HepG2 (cell line): Measurements from ENCODE around the gene TEDC1. TPM values are rescaled to one million over a fixed set of nuclear protein-coding genes. Genes with fewer than 3 reads are reported as not detected.

Source experiments
- CEBPB ChIP-seq: IDR thresholded peaks from 2 replicates; pipeline ENCODE4 v1.6.1; 2011; ENCODE audit warnings: low read depth, low read length, improper control_type of control experiment, borderline replicate concordance
- DNMT3B ChIP-seq: conservative IDR thresholded peaks from 2 replicates; pipeline ENCODE4 v1.6.1; 2016; ENCODE audit warnings: missing biosample characterization, control low read depth
- FOXJ3 ChIP-seq: sonication (generic); formaldehyde crosslinking; IDR thresholded peaks from 2 replicates; pipeline ENCODE4 v1.4.0; 2020; ENCODE audit warnings: missing genetic modification reagents, mild to moderate bottlenecking, borderline replicate concordance
- HNRNPUL1 ChIP-seq: fragments of 200-400 bp; formaldehyde crosslinking; IDR thresholded peaks from 2 replicates; pipeline ENCODE4 v1.6.1; 2017; ENCODE audit warnings: low read depth, mild to moderate bottlenecking, low read length, moderate library complexity
- MAZ ChIP-seq, 2 experiments: sonication (generic) in 1 of 2; formaldehyde crosslinking in 1 of 2; IDR thresholded peaks; 2 replicates each; pipeline versions ENCODE4 v1.5.0 to v1.6.1; 2012 to 2020; ENCODE audit warnings: low read depth in 2 of 2, mild to moderate bottlenecking in 2 of 2, borderline replicate concordance in 1 of 2, improper control_type of control experiment in 1 of 2, low read length in 1 of 2, missing genetic modification reagents in 1 of 2, moderate library complexity in 1 of 2
- MED13 ChIP-seq: sonication (generic); formaldehyde crosslinking; IDR thresholded peaks from 2 replicates; pipeline ENCODE4 v1.5.0; 2020; ENCODE audit warnings: missing genetic modification reagents
- NFYC ChIP-seq: IDR thresholded peaks from 2 replicates; pipeline ENCODE4 v1.6.1; 2016; ENCODE audit warnings: missing genetic modification reagents, missing compliant biosample characterization
- RXRB ChIP-seq: IDR thresholded peaks from 2 replicates; pipeline ENCODE4 v1.6.1; 2016; ENCODE audit warnings: borderline replicate concordance, missing genetic modification reagents, missing compliant biosample characterization
- SCMH1 ChIP-seq: sonication (generic); formaldehyde crosslinking; IDR thresholded peaks from 2 replicates; pipeline ENCODE4 v1.9.0; 2021; ENCODE audit warnings: missing genetic modification reagents, mild to moderate bottlenecking, borderline replicate concordance
- SKIL ChIP-seq: sonication (generic); formaldehyde crosslinking; IDR thresholded peaks from 2 replicates; pipeline ENCODE4 v1.8.0; 2022; ENCODE audit warnings: missing genetic modification reagents, mild to moderate bottlenecking, moderate library complexity, borderline replicate concordance
- TAF1 ChIP-seq: sonication (generic); formaldehyde crosslinking; IDR thresholded peaks from 2 replicates; pipeline ENCODE4 v1.4.0; 2020; ENCODE audit warnings: missing genetic modification reagents
- ZBTB38 ChIP-seq: sonication (generic); formaldehyde crosslinking; IDR thresholded peaks from 2 replicates; pipeline ENCODE4 v1.5.1; 2020; ENCODE audit warnings: mild to moderate bottlenecking, missing genetic modification reagents
- ZBTB7A ChIP-seq: sonication (generic); formaldehyde crosslinking; IDR thresholded peaks from 2 replicates; pipeline ENCODE4 v1.8.0; 2022; ENCODE audit warnings: mild to moderate bottlenecking, missing genetic modification reagents
- ZNF230 ChIP-seq: sonication (generic); formaldehyde crosslinking; IDR thresholded peaks from 2 replicates; pipeline ENCODE4 v1.4.0; 2020; ENCODE audit warnings: mild to moderate bottlenecking, missing genetic modification reagents
- ZNF24 ChIP-seq: fragments of 450-650 bp; IDR thresholded peaks from 2 replicates; pipeline ENCODE4 v1.6.1; 2017; ENCODE audit warnings: antibody characterized with exemption, mild to moderate bottlenecking
- ZNF326 ChIP-seq: sonication (generic); formaldehyde crosslinking; IDR thresholded peaks from 2 replicates; pipeline ENCODE4 v1.4.0; 2020; ENCODE audit warnings: missing genetic modification reagents, borderline replicate concordance
- ZNF567 ChIP-seq: sonication (generic); formaldehyde crosslinking; IDR thresholded peaks from 2 replicates; pipeline ENCODE4 v1.8.1; 2023; ENCODE audit warnings: mild to moderate bottlenecking, missing genetic modification reagents, borderline replicate concordance
- ZNF605 ChIP-seq: sonication (generic); formaldehyde crosslinking; IDR thresholded peaks from 2 replicates; pipeline ENCODE4 v1.8.0; 2022; ENCODE audit warnings: mild to moderate bottlenecking, missing genetic modification reagents
- polyA plus RNA-seq, 8 experiments: library from polyadenylated mRNA; depleted of rRNA in 3 of 8; stranded (reverse) in 7 of 8; unstranded in 1 of 8; fragments of >200 nt; fragmentation: Illumina TruSeq in 4 of 8; extraction: Trizol in 4 of 8; gene quantifications; 2 replicates each; pipeline versions ENCODE4 v1.2.1 to v1.2.3, GENCODE V29; 2011 to 2016; ENCODE audit warnings: low read depth in 4 of 8, missing spikeins in 1 of 8, mixed read lengths in 1 of 8; ENCODE audit not compliant: insufficient read depth in 1 of 8
- total RNA-seq, 5 experiments: library from RNA; depleted of rRNA; stranded (reverse); fragments of >200 nt; fragmentation: Illumina TruSeq; extraction: Trizol; gene quantifications; 2 replicates each; pipeline ENCODE4 v1.2.3, GENCODE V29; 2016; ENCODE audit warnings: low read depth in 1 of 5
- TF ChIP-seq, protein P1 (sequence below): sonication (generic); formaldehyde crosslinking; IDR thresholded peaks from 2 replicates; pipeline ENCODE4 v1.4.0; 2020; ENCODE audit warnings: missing genetic modification reagents, borderline replicate concordance
- TF ChIP-seq, protein P2 (sequence below): sonication (generic); formaldehyde crosslinking; IDR thresholded peaks from 2 replicates; pipeline ENCODE4 v1.5.1; 2020; ENCODE audit warnings: missing genetic modification reagents, mild to moderate bottlenecking, borderline replicate concordance

The TEDC1 gene
- total and polyA plus RNA-seq, 2 of the 13 experiments (the other 11 are each of a cell fraction or from before 2014, with no cell fraction given), result 5.7 to 27.4 TPM

DNA sequence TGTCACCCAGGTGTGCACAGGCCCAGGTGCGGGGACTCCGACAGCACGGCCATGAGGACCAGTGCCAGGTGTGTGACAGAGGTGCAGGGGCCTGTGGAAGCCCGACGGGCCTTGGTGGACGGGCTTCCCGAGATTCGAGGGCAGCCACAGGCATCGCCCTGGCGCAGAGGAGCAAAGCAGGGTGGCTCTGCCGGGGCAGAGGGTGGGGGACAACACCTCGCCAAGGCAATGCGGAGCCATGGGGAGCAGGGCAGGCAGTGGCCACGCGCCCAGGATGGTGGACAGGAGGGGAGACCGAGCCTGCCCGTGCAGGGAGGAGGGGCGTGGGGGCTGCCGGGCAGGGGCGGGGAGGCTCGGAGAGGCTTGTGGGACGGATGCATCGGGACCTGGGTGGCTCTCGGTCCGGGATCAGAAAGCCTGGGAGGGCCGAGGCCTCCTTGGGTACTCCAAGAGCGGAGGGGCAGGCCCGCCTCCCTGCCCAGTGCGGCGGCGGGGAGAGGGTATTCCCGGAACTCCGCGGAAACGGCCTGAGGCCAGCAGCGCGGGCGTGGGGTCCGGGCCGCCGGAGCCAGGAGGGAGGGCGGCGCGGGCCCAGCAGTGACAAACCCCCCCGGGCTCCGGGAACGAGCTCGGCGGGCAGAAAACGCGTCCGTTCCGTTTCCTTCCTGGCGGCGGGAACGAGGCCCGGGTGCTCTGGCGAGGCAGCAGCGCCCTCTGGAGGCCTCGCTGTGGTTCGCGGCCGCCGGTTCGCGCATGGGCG lies 37.0 kb downstream of the TEDC1 start (continued):
- TF ChIP-seq ZNF567 (CRISPR knock-in tag) (no peak), ZBTB38 (CRISPR knock-in tag) (no peak), SKIL (no peak), ZNF326 (CRISPR knock-in tag) (no peak), NFYC (CRISPR knock-in tag) (no peak), ZNF605 (CRISPR knock-in tag) (no peak), TAF1 (0 out of 2 replicates have a peak, but pooled peaks have one; percentile 29), ZNF24 (no peak), FOXJ3 (CRISPR knock-in tag) (no peak), ZBTB7A (CRISPR knock-in tag) (no peak; the same call in 1 of the 2 replicates), DNMT3B (CRISPR knock-in tag) (no peak), HNRNPUL1 (no peak), ZNF230 (CRISPR knock-in tag) (no peak), SCMH1 (no peak), MED13 (CRISPR knock-in tag) (no peak), CEBPB (no peak), MAZ (IDR thresholded peaks at IDR 0.05; ENCODE audit: borderline replicate concordance, low read depth, low read length) (no peak), MAZ (CRISPR knock-in tag; IDR thresholded peaks at IDR 0.05; ENCODE audit: low read depth) (peak; percentile 71; the same call in 1 of the 2 replicates), RXRB (CRISPR knock-in tag) (0 out of 2 replicates have a peak, but pooled peaks have one; percentile 13)
- TF ChIP-seq, protein P1, sequence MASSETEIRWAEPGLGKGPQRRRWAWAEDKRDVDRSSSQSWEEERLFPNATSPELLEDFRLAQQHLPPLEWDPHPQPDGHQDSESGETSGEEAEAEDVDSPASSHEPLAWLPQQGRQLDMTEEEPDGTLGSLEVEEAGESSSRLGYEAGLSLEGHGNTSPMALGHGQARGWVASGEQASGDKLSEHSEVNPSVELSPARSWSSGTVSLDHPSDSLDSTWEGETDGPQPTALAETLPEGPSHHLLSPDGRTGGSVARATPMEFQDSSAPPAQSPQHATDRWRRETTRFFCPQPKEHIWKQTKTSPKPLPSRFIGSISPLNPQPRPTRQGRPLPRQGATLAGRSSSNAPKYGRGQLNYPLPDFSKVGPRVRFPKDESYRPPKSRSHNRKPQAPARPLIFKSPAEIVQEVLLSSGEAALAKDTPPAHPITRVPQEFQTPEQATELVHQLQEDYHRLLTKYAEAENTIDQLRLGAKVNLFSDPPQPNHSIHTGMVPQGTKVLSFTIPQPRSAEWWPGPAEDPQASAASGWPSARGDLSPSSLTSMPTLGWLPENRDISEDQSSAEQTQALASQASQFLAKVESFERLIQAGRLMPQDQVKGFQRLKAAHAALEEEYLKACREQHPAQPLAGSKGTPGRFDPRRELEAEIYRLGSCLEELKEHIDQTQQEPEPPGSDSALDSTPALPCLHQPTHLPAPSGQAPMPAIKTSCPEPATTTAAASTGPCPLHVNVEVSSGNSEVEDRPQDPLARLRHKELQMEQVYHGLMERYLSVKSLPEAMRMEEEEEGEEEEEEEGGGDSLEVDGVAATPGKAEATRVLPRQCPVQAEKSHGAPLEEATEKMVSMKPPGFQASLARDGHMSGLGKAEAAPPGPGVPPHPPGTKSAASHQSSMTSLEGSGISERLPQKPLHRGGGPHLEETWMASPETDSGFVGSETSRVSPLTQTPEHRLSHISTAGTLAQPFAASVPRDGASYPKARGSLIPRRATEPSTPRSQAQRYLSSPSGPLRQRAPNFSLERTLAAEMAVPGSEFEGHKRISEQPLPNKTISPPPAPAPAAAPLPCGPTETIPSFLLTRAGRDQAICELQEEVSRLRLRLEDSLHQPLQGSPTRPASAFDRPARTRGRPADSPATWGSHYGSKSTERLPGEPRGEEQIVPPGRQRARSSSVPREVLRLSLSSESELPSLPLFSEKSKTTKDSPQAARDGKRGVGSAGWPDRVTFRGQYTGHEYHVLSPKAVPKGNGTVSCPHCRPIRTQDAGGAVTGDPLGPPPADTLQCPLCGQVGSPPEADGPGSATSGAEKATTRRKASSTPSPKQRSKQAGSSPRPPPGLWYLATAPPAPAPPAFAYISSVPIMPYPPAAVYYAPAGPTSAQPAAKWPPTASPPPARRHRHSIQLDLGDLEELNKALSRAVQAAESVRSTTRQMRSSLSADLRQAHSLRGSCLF (CRISPR knock-in tag), result no peak
- TF ChIP-seq, protein P2, sequence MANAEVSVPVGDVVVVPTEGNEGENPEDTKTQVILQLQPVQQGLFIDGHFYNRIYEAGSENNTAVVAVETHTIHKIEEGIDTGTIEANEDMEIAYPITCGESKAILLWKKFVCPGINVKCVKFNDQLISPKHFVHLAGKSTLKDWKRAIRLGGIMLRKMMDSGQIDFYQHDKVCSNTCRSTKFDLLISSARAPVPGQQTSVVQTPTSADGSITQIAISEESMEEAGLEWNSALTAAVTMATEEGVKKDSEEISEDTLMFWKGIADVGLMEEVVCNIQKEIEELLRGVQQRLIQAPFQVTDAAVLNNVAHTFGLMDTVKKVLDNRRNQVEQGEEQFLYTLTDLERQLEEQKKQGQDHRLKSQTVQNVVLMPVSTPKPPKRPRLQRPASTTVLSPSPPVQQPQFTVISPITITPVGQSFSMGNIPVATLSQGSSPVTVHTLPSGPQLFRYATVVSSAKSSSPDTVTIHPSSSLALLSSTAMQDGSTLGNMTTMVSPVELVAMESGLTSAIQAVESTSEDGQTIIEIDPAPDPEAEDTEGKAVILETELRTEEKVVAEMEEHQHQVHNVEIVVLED, result no peak
